22Rv1 (cell line): ENCODE data around the gene XG.
"Not testable (repeated sequence)": the region's sequence is repeated elsewhere in the genome, so short reads cannot be mapped to it uniquely, and the experiment has no call there.

Experiments
- H3K27ac ChIP-seq: fragments of 450-650 bp; 2 replicates; pipeline ENCODE4 v1.5.1; 2017
- CTCF ChIP-seq: fragments of 450-650 bp; IDR thresholded peaks from 2 replicates; pipeline ENCODE4 v1.5.1; 2017; ENCODE audit warnings: mild to moderate bottlenecking
- ZFX ChIP-seq: fragments of 450-650 bp; IDR thresholded peaks from 2 replicates; pipeline ENCODE4 v1.6.1; 2017; ENCODE audit warnings: antibody characterized with exemption, borderline replicate concordance

Gene XG

GRCh38 chrX:2717312-2717711 is 34.5 kb upstream of the XG start:
- no peak for TF ChIP-seq ZFX
- H3K27ac ChIP-seq, result no peak overlapping the region

GRCh38 chrX:2718821-2719220 is 33.0 kb upstream of the XG start:
- no peak overlapping the region for H3K27ac ChIP-seq
- TF ChIP-seq CTCF (no peak), ZFX (no peak)

- no peak overlapping the region for H3K27ac ChIP-seq
- no peak for TF ChIP-seq ZFX
- no peak for TF ChIP-seq CTCF
Measured at GRCh38 chrX:2719774-2720447, 31.9 kb upstream of the XG start.

- TF ChIP-seq CTCF (no peak), ZFX (no peak)
- H3K27ac ChIP-seq, result no peak overlapping the region
Measured at GRCh38 chrX:2723286-2723879, 28.5 kb upstream of the XG start.

- H3K27ac ChIP-seq, result not testable (repeated sequence)
Measured at GRCh38 chrX:2727264-2727663, 24.6 kb upstream of the XG start.

- H3K27ac ChIP-seq, result no peak overlapping the region
- no peak for TF ChIP-seq CTCF
- no peak for TF ChIP-seq ZFX
Measured at GRCh38 chrX:2732076-2732475, 19.8 kb upstream of the XG start.

- no peak overlapping the region for H3K27ac ChIP-seq
- TF ChIP-seq CTCF, result no peak
- TF ChIP-seq ZFX, result no peak
Measured at GRCh38 chrX:2732649-2733048, 19.2 kb upstream of the XG start.

- TF ChIP-seq CTCF, result no peak
- TF ChIP-seq ZFX, result no peak
- no peak overlapping the region for H3K27ac ChIP-seq
Measured at GRCh38 chrX:2733286-2733685, 18.6 kb upstream of the XG start.
